Jurkat, Clone E6-1 (cell line): ENCODE results near the gene PDIA5.
A peak's percentile ranks its signal among the peaks of the same experiment; 100 is the strongest.

Experiments
- DNase-seq: peaks from one replicate; pipeline ENCODE4 v3.0.0-alpha.2; 2011; ENCODE audit warnings: low read depth, low spot score
- H3K4me3 ChIP-seq: 2 replicates; pipeline ENCODE4 v1.5.1; 2011; ENCODE audit warnings: mild to moderate bottlenecking, low read length, control low read depth, moderate library complexity

PDIA5 gene

DNA sequence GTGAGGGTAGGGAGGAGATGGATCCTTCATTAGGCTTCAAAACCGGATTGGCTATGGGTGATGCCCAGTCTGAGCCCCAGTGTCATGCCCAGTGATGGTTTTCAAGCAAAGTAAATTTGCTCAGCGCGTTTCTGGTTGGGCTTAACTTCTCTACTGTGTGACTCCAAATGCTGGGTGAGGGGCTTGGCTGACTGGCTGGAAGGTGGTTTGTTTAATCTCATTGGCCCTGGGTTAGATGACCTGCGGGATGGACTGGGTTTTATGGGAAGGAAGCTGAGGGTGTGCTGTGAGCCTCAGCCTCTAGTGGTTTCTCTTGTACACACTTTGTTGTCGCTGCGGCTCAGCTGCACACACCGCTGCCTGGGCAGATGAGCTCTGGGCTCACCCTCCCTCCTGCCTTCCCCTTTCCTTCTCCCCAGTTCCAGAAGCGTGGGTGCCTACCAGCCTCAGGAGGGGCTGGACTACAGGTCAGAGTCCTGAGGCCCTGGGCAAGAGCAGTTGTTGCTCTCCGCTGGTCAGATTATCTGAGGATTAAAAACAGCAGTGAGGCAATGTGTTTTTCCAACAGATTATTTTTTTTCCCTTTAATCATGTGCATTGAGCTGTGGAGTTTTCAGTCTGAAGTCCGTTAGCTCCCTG is 18.6 kb downstream of the PDIA5 start:
- no peak for DNase-seq

GRCh38 chr3:123085932-123086627 is 19.3 kb downstream of the PDIA5 start:
- DNase-seq, result no peak
- no peak overlapping the region for H3K4me3 ChIP-seq

More for the DNA sequence above, 18.6 kb downstream of the PDIA5 start:
- H3K4me3 ChIP-seq, result no peak overlapping the region

DNA sequence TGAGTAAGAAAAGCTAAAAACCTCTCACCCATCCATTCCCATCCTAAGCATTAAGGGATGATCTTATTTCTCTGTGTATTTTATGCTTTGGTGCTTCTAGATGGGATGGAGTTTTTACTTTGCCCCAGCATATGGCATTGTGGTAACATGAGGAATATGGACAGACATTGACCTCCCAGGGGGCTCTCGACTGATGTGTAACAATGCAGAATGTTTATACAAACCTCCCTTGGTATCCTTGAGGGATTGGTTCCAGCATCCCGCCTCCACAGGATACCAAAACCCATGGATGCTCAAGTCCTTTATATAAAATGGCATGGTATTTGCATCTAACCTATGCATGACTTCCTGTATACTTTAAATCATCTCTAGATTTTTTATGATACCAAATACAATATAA is 21.6 kb downstream of the PDIA5 start:
- DNase-seq, result no peak
- H3K4me3 ChIP-seq, result no peak overlapping the region

DNA sequence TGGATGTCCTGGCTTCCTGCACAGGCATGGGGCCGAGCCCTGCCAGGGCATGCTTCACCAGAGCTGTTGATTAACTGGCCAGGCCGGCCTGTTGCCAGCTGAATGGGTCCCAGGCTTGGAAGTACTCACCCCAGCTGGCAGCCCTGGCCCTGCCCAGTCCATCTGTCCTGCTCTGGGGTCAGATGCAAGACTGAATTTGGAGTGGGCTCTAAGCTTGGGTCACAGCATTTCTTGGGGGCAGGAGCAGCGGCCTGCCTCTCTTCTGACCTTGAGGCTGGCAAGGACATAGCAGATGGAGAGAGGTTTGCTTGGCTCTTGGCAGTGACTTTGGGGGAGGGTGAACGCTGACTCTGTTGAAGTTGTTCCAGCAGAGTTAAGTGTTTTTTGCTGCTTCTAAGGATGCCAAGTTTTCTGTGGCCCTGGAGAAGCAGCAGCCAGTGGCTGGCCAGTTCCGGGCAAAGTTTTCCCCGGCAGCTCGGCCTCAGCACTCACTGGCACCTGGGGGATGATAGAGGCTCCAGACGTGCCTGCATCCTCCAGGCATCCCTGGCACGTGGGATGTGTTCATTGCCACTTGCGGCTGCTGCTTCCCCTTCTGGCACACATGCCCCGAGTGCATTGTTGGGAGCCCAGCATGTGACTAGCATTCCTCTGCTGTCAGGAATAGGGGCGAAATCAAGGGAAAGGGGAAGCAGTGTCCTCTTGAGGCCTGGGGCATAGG is 22.9 kb downstream of the PDIA5 start:
- DNase-seq, result no peak
- H3K4me3 ChIP-seq, result no peak overlapping the region

DNA sequence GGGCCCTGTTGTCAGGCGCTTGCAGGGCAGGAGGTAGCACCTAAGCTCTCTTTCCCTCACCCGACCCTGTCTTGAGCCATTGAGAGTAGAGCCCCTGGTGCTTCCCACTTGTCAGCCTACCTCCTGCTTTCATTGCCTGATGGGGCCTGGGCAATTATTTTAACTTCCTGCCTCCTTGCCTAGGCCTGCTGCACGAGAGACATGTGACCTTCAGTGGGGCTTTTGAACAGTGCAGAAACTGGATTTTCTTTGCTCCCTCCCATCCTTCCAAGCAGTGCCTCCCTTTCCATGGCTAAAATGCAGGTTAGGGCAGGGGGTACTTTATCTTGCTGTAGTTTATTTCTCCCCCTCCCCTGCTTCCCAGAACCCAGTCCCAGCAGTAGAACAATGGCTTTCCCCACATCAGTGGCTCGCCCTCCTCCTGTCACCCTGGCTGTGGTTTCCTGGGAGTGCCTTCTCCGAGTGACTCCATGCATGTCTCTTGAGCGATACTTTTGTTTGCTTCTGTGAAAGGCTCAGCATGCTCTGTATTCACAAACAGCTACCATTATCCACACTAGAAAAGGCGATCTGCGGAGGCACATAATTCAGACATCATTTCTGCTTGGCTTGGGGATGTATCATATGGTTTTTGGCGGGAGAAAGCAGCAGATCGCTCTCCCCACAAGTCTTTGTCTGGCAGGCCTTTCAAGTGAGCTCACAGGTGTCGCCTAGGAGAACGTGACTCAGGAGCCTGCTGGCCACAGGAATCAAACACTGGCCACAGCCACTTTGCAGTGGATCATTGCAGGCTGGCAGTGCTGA is 24.1 kb downstream of the PDIA5 start:
- H3K4me3 ChIP-seq, result peak overlapping the region; percentile 11; the same call in 1 of the 2 replicates

GRCh38 chr3:123092243-123092642 is 25.4 kb downstream of the PDIA5 start:
- DNase-seq, result no peak
- H3K4me3 ChIP-seq, result no peak overlapping the region

More for the DNA sequence above, 24.1 kb downstream of the PDIA5 start:
- DNase-seq, result peak; percentile 73

GRCh38 chr3:123093696-123094095 is 26.9 kb downstream of the PDIA5 start:
- H3K4me3 ChIP-seq, result no peak overlapping the region
- DNase-seq, result no peak

DNA sequence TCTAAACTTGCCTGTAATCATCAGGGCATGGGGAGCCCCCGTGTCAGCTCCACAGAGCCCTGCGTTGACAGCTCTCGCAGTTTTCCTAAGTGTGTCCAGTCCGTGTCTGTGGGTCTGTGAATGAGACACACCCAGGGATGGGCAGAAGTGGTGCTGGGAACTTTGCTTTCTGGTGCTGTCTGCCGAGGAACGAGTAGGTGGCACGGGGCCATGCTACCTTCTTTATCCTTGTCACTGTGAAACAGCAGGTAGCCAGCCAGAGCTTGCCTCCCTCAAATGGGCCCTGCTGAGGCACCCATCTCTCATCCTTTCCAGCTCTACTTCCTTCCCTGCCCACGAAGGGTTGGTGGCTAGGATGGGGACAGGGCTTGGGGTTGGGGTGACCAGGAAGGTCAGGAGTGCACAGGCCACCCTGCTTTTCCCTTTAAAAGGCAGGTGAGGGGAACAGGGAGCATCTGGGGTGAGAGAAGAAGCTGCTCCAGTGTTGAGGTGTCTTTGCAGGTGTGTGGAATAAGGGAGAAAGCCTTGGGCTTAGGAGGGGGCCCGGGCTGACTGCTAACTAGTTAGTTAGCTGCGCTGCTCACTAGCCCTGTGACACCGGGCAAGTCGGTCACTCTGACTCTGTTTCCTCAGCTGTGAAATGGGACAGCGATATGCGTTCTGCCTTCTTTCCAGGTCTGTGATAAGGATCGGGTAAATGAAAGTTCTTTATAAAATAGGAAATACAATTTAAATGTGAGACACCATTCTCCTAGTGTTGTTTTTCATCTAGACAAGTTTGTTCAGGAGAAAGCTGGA is 27.9 kb downstream of the PDIA5 start:
- DNase-seq, result no peak
- no peak overlapping the region for H3K4me3 ChIP-seq

GRCh38 chr3:123096126-123096525 is 29.3 kb downstream of the PDIA5 start:
- H3K4me3 ChIP-seq, result no peak overlapping the region

DNA sequence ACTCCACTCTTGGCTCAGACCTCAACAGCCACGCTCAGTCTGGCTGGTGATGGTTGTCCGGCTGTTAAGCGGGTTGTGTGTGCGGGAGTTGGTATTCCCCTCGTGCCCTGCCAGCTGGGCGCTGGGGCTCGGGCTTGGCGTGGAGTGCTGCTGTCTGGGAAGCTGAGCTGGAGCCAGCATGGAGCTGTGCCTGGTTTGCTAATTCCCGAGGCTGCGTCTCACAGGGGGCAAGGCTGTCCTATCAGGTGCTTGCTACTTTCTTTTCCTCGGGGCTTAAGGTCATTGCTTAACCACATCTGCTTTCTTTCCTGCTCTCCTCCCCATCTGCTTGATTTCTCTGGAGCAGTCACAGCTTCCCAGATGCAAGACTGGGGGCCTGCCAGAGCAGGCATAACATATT is 29.9 kb downstream of the PDIA5 start:
- DNase-seq, result no peak
- no peak overlapping the region for H3K4me3 ChIP-seq

More at GRCh38 chr3:123096126-123096525, 29.3 kb downstream of the PDIA5 start:
- no peak for DNase-seq

DNA sequence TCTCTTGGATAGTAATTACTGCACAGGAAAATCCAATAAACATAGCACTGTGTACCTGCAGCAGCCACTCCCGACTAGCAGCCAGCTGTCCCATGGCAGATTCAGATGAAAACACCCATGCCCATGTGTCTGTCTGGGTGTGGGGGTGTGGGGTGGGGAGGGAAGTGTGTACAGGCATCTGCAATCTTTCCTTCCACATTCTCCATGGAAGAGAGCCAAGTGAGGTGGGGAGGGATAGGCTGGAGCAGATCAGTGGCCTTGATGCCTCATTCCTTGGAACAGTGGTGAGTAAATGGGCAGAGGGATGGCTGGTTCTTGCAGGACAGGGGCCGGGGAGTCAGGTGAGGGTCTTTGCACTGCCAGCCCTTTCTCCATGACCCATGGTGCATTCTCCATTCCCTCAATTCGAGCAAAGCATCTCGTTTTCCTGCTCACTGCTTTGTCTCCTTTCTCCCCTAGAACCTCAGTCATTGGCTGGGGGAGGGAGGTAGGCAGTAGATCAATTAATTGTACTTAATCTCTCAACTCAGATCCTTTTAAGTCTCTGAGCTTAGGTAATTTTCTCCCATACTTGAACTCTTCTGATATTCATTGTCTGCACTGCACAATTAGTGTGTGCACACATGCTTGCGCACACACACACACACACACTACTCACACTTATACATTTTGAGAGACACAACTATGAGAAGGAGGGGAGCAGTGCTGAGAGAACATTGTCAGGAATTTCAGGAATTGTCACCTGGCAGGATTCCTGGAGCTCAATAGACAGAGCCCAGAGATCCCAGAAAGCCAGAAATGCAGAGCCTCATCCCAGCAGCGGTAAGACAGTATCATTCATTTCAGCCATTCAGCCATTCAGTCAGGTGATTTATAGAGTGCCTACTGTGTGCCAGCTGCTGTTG is 31.9 kb downstream of the PDIA5 start:
- no peak overlapping the region for H3K4me3 ChIP-seq
- no peak for DNase-seq

DNA sequence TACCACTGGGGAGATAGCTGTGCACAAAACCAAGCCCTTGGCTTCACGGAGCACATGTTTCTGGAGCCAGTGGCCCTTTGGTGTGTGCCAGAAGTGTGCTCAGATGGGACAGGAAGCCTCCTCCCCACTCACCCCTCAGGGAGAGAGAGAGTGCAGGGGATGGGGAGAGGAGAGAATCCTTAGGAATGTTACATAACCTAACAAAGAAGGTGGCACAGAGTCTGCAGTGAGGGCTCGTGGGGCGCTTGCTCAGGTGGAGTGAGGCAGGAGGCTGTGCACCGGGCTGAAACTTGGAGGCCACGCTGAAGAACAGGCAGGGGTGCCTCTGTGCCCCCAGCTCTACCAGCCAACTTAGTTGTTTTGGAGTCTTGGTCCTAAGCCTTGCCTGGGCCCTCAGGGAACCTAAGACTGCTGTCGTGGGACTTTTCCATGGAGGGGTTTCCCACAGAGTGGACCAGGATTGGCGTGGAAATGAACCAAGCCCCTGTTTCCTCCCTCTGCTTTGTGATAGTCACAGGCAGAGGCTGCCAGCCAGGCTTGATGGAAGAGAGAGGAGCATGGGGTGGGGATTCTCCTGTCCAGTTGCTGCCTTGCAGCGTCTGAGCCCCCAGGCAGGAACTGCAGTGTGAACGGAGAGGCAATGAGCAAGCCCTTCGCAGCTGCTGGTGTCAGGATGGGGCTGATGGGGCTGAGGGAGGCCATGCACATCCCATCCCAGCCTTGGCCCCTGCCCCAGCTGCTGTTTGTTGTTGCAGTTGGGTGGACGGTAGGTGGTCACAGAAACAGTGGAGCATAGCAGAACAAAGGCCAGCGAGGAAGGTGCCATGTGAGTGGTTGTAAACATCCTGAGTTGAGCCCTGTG is 32.7 kb downstream of the PDIA5 start:
- no peak overlapping the region for H3K4me3 ChIP-seq
- no peak for DNase-seq

- no peak for DNase-seq
- H3K4me3 ChIP-seq, result no peak overlapping the region
These were observed 33.5 kb downstream of the PDIA5 start for GRCh38 chr3:123100193-123100776.

- no peak overlapping the region for H3K4me3 ChIP-seq
- no peak for DNase-seq
These were observed 35.4 kb downstream of the PDIA5 start for GRCh38 chr3:123102249-123102648.

- no peak overlapping the region for H3K4me3 ChIP-seq
- DNase-seq, result no peak
These were observed 36.0 kb downstream of the PDIA5 start for GRCh38 chr3:123102826-123103225.

- DNase-seq, result no peak
- H3K4me3 ChIP-seq, result no peak overlapping the region
These were observed 37.7 kb downstream of the PDIA5 start for GRCh38 chr3:123104550-123104949.
